ENCODE measurements around the gene MSANTD2.

- no peak for TF ChIP-seq POLR2AphosphoS5 (IDR thresholded peaks at IDR 0.05; ENCODE audit: insufficient read depth in 1 of 2, low read depth in 1 of 2)
- no peak for TF ChIP-seq CTCF (IDR thresholded peaks at IDR 0.05)
- TF ChIP-seq POLR2A (IDR thresholded peaks at IDR 0.05) = no peak
These were observed 31.3 kb downstream of the MSANTD2 start for GRCh38 chr11:124768914-124769313.
